GM19468 (cell line): ENCODE results near the gene PPP2R2B.
"Not testable (repeated sequence)": the region's sequence is repeated elsewhere in the genome, so short reads cannot be mapped to it uniquely, and the experiment has no call there.

Source experiments
- ATAC-seq: cut with Tn5 transposase; IDR thresholded peaks from one replicate; pipeline ENCODE4 v1.9.1; 2021; ENCODE audit warnings: mild to moderate bottlenecking, moderate library complexity, moderate number of reproducible peaks; ENCODE audit not compliant: unreplicated experiment; ENCODE audit errors: extremely low read depth

PPP2R2B gene

DNA sequence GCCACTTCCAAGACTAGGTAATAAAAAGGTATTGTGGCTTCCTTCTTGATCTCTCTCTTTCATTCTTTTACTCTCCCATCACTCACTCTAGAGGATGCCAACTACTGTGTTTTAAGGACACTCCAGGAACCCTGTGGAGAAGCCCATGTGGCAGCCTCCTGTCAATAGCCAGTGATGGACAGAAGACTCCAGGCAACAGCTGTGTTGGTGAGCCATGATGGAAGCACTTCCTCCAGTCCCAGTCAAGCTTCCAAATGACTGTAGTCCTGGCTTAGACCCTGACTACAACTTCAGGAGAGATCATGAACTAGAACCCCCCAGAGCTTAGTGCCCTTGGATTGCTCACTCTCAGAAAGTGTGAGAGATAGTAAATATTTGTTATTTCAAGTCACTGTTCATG is 123.9 kb downstream of the PPP2R2B start:
- no peak for ATAC-seq

DNA sequence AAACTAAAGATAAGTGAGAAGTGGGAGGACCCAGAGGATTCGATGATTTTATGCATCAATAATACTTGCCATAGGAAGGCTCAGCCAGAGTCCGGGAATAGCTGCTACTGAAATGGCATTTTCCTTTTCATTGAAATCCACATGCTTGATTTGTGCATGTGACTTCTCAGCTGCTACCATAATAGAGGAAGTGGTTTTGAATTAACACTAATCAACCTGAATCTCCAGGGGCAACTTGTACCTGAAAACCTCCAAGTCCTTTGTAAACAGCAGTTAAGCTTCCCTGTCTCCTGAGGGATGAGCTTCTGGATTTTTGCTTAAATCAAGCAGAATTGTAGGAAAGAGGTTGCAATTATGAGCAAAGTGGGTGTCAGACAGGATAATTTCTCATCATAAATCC is 124.9 kb downstream of the PPP2R2B start:
- ATAC-seq, result no peak

DNA sequence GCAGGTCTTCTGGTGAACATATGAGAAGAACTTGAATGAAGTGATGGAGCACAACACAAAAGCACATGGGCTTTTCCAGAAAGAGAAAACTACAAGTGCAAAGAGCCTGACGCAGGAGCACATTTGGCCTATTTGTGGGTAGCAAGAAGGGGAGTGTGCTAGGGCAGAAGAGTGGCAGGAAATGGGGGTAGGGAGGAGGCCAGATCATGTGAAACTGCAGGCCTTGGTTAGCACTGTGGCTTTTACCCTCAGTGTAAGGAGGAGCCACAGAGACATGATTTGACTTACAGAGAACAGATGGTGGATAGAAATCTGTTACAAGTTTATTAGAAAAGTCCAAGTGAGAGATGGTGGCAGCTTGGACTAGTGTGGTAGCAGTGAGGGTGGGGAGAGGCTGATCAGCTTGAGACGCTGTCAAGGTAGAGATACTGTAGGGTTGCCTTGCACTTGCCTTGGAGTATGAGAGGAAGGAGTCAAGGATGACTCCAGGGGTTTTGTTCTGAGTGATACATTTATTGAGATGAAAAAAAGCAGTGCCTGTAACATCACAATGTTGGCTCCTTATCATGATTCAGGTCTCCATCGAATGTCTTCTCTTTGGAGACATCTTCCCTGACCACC is 126.7 kb downstream of the PPP2R2B start:
- peak; percentile 98 for ATAC-seq

DNA sequence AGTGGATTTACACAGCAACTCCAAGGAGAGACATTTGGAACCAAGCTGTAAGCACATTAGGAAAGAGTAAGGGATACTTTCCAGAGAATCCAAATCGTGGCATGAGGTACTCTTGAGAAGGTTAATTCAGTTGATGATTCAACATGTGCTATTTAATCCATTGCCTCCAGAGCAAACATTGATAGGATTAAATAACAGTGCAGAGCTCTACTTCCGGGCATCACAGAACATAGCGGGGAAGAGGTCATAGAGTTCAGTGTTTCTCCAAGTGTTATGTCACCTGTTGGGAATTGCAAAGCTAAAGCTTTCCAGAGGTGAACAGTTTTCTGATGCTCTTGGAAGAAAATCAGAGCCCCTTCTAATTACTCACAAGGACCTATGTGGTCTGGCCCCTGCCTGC is 127.5 kb downstream of the PPP2R2B start:
- no peak for ATAC-seq

DNA sequence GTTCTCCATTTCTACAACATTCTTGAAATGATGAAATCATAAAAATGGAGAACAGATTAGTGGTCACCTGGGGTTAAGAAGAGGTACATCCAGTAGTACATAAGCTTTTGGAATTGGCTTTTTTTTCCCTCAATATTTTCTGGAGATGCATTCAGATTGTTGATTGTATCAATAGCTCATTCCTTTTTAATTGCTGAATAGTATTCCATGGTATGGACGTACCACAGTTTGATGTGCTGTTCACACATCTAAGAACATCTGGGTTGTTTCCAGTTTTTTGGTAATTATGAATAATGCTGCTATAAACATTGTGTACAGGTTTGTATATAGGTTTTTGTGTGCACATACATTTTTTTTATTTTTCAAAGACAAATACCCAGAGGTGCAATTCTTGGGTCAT is 130.0 kb downstream of the PPP2R2B start:
- ATAC-seq, result no peak

DNA sequence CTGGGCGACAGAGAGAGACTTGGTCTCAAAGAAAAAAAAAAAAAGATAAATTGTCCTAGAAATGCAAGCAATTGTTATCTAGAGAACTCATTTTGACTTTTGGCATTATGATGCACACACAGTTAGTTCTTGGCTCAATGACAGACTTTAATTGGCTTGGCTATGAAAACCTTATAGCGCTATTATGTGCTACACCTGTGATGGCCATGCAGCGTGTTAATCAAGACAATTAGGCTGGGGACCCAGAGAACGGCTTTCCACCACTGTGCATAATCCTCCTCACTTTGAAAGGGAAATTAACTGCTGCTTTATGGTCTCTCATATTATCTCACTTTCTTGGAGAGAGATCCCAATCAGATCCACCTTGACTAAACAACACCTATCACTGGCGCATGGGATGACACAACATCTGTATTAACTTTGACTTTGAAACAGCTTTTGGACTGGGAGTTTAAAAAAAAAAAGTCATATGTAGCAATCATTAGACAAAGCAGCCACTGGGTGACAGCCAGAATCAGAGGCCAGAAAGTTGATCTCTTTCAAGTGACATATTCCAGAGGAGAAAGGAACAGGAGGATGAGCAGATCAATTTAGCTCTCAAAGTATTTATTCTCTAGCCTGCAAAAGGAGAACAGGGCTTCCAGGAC is 132.5 kb downstream of the PPP2R2B start:
- no peak for ATAC-seq

DNA sequence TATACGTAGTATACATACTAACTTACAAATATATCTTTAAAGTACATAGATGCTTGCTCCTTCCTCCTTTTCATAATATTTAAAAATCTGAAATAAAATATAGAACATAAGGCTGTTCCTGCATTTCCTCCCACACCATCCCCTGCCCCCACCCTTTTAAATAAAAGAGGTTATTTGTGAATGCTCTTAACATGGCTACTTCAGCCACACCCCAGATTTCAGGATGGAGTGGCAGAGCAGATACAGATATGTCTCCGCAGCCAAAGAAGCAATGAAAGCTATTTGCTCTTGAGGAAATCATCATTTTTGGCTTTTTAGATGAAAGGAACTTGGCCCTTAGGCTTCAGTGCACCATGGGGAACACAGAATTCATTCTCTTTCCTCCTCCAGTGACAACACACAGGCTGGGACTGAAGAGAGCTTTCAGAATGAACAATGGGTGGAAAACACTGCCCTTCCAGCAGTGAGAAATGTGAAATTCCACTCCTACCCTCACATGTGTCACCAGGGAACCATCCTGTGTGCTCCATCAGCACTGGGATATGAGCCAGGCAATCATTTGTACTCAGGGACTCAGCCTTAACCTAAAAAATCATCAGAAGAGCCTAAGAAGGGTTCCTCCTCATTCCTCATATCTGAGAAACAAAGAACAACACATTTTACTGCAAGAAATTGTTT is 134.3 kb downstream of the PPP2R2B start:
- no peak for ATAC-seq

DNA sequence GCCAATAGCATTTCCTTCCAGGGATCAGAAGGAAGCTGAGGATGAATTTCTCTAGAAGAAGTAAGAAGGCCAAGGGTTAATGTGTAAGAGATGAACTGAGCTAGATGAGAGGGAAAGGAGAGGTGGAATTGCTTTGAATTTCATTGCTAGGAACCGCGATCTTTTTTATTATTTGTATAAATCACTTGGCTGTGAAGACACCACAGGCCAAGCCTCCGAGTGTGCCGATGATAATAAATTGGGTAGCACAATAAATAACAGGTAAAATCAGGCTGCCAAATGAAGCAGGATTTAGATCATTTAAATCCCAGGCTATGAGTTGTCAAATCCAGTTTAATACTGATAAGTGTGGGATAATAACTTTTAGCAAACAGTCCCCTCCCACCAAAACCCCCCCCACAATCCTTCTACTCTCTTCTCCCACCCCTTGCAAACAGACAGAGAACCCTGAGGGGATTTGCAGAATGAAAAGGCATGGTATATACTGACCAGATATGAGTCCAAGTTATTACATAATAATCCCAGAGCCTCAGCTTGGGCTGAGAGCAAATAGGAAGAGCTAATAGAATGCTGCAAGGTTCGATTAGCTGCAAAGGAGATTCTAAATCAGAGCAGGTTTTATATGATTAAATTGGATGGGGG is 143.5 kb downstream of the PPP2R2B start:
- no peak for ATAC-seq

DNA sequence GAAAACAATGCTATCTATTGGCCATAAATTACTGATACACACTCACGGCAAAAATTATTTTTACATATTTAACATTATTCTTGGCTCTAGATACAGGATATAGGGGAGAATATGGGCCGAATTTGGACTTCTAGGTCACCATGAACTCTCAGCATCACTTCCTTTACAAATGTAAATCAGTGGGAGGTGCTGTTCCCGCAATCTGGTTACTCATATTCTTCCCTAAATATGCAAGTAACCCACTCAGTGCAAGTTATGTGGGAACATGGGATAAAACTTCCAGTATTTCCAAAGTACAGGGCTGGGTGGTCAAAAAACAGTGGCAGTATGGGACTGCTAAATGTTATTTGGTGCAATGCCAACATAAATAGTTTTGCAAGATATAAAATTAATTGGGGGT is 145.6 kb downstream of the PPP2R2B start:
- ATAC-seq, result no peak

DNA sequence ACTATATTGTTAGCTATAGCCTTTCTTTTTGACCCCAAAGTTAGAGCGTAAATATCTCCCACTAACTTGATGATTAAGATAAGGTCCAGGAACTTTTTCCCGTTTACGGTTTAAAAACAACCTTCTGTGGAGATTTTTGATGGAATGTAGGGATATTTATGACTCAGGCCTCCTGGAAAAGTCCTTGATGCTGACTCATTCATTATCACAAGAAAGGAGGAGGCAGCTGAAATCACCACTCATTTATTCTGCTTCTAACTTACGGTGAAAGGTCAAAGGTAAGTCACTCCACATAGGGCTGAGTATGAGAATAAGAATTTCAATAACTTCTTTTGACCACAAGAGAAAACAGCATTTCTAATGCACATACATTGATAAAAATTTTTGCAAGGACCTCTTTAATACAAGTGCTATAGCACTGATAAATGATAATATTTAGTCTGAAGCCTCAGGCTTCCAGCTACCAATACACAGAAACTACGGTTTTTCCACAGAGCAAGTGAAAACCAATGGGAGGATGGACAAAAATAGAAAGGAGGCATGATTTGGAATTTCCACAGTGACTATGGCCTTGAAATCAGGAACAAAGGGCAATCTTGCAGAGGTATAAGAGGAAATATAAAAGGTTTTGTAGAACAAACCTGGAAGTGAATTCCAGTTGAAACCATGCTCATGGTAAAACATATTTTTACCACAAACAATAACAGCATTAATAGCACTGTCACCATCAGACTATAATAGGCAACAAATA is 146.5 kb downstream of the PPP2R2B start:
- no peak for ATAC-seq

DNA sequence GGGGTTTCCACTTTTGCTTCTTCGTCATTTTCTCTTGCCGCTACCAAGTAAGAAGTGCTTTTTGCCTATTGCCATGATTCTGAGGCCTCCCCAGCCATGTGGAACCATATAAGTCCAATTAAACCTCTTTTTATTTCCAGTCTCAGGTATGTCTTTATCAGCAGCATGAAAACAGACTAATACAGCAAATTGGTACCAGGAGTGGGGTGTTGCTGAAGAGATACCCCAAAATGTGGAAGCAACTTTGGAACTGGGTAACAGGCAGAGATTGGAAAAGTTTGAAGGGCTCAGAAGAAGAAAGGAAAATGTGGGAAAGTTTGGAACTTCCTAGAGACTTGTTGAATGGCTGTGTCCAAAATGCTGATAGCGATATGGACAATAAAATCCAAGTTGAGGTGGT is 149.8 kb downstream of the PPP2R2B start:
- not testable (repeated sequence) for ATAC-seq

DNA sequence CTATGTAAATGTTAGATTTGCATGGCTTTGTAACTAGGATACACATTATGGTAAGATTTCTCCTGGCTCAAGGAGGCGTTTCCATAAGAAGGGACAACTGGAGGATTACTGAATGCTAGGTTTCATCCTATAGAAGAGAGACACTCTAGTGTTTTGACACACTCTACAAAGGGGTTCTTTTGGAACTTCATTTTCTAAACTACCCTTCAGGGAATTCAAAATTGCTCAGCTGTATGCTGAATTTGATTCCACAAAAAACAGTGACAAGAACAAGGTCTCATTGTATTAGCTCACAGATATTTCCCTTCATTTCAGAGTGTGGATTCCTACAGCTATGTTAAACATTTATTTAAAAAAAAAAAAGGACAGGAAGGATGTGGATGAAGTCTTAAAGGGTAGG is 151.7 kb downstream of the PPP2R2B start:
- no peak for ATAC-seq

DNA sequence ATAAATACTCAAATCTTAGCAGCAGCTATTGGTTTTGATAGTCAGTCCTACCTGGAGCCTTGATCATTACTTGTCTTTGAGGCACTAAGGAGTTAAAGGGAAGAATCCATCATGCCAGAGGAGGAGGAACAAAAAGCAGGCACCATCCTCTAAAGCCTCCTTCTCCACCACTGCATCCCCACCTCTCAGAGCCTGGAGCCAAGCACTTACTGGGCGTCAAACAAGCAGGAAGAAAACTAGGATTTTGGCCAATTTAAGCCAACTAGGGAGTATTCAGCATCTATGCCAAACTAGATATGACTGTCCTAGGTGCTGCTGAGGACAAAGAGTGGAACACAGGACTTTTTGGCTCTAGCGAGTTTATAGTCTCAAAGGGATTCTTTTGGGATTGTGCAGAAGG is 152.5 kb downstream of the PPP2R2B start:
- no peak for ATAC-seq

DNA sequence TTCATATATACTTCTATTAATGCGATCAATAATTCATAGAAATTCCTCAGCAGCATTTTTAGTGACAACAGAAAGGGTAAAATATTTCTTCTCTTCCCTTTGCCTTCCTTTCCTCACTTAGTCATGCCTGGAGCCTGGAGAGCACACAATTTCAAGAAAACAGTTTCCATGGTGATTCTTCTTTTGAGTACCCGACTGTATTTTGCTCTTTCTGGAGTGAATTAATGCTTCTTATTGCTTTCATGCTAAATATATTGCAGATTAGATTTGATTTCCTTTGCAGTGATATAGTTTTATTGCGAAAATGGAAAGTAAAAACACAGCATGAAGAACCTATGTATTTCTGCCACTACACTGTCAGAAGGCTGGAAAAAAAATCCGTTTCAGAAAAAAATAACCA is 153.5 kb downstream of the PPP2R2B start:
- no peak for ATAC-seq

DNA sequence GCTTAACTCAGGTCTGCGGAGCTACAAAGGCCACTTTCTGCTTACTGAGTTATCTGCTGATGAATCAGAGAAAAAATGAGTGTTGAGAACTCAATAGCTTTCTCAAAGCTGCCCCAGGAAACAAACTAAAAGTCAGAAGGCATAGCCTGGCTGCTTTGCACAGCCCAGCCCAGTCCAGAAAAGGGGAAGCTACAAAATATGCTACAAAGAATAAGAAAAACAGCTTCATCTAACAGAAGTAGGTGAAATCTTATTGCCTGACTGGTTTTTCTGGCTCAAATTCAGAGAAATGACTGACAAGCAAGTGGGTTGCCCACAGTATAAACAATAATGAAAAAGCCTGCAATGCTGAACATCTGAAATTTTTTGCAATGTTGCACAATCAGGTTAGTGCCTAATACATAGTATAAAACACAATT is 156.2 kb downstream of the PPP2R2B start:
- no peak for ATAC-seq

DNA sequence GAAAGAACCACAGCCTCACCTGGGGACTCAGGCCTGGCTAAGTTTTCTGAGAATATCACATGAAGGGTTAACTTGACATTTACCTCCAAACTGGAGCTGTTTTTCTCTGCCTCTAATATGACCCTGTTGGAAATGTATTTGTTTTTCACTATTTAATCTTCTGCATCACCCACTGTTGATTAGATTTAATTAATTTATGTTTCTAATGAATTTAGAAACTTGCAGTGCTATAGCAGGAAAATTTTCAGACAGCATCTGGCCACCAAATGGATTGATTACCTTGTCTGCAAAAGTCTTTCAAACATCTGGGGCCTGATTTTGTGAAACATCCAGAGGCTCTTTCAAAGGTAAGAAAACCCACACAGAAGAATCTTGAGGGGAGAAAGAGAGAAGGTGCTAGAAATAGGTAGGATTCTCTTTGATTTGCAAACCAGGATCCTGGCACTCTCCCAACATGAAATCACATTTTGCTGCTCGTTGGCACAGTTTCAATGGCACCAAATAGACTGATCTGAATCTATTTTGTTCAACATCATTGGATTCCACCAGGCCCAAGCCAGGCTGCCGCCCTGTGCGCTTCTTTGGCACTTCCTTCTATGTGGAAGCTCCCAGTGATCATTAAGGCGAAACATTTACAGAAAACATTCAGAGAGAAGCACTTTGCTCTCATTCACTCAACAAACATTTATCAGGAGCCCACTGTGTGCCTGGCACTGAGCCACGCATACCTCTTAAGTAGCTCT is 157.3 kb downstream of the PPP2R2B start:
- no peak for ATAC-seq

DNA sequence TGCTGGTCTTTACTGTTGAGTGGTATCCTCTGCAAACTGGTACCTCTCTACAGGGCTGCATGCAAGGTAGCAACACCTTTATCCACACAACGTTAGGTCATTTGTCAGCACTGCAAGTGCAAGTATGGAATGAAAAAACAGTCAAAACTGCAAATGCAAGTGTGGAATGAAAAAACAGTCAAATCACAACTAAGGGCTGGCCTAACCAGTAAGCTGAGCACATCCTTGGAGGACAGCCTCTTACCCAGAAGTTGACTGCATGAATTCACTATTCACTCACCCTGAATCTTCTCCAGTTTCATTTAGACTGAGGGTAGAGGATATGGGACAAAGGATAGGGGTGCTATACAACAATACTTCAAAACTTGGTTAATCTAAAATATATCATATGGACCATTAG is 158.4 kb downstream of the PPP2R2B start:
- no peak for ATAC-seq

DNA sequence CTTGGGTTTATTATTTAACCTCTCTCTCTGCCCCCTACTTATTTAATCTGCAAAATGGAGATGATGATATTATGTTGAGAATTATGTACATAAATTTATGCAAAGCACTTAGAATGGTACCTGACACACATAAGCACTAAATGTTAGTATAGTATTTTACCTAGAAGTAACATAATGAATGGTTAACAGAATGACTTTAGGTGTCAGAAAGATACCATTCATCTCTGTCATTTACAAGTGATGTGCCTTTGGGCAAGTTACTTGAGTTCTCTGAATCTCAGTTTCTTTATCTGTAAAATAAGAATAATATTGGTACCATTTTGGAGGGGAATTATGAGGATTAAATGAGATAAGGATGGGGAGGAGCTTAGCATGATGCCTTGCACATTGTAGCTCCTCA is 159.4 kb downstream of the PPP2R2B start:
- no peak for ATAC-seq

DNA sequence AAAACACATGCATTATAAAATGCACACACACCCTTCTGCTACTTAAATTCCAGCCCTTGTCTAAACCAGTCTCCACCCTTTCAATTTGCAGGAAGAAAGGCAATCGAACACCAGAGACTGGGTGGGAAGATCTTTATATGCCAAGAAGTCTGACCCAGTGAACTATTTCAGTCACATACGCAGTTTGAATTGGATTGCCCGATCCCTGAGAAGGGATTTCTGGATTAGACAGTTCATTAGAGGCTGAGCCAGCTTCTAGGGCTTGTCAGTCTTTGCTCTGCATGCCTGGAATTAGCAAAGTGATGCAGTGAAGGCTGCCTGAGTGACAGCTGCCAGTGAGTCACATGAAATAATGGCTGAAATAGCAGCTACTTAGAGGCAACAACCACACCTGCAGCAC is 159.9 kb downstream of the PPP2R2B start:
- no peak for ATAC-seq

DNA sequence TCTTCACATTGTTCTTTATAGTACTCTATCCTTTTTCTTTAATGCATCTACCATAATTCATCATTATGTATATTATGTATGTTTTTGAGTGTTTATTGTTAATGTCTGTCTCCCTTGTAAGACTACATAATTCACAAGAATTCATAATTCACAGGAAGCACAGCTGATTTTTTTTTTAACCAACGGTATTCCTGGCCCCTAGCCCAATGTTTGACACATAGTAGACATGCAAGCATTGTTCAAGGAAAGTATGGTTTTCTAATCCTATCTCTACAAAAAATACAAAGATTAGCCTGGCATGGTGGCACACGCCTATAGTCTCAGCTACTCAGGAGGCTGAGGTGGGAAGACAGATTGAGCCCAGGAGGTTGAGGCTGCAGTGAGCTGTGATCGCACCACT is 160.6 kb downstream of the PPP2R2B start:
- no peak for ATAC-seq
